Adrenal gland (tissue), 12 donors: ENCODE measurements around the gene MINAR1. TPM values are rescaled to one million over a fixed set of nuclear protein-coding genes. Genes with fewer than 3 reads are reported as not detected.

Experiments
- DNase-seq, 7 donors: peaks; one replicate each; pipeline ENCODE4 v3.0.0-alpha.2; 2019 to 2020
- H3K27ac ChIP-seq, 5 donors: fragments of 200-600 bp; sonication (generic) in 4 of 5; 1 replicate in 3 of 5; 2 replicates in 2 of 5; pipeline versions ENCODE4 v1.5.1 to v1.8.0; 2016 to 2020; ENCODE audit warnings: mild to moderate bottlenecking in 1 of 5
- H3K27me3 ChIP-seq: fragments of 200-600 bp; 2 replicates; pipeline ENCODE4 v1.8.0; 2021
- H3K36me3 ChIP-seq, 2 donors: fragments of 200-600 bp; replicated peaks in 1 of 2; 1 replicate in 1 of 2; 2 replicates in 1 of 2; pipeline versions ENCODE4 v1.5.1 to v1.8.0; 2018 to 2022
- H3K4me1 ChIP-seq, 2 donors: fragments of 200-600 bp; replicated peaks in 1 of 2; 1 replicate in 1 of 2; 2 replicates in 1 of 2; pipeline versions ENCODE4 v1.5.1 to v1.8.0; 2018 to 2021
- H3K4me3 ChIP-seq, 4 donors: fragments of 200-600 bp; sonication (generic) in 3 of 4; one replicate each; pipeline ENCODE4 v1.5.1; 2016 to 2018
- H3K9me3 ChIP-seq, 3 donors: fragments of 200-600 bp; sonication (generic) in 1 of 3; replicated peaks in 1 of 3; 1 replicate in 2 of 3; 2 replicates in 1 of 3; pipeline versions ENCODE4 v1.5.1 to v1.8.0; 2016 to 2021
- CTCF ChIP-seq, 6 experiments: fragments of 450-650 bp in 4 of 6; fragments of 200-600 bp in 2 of 6; sonication (generic) in 1 of 6; IDR thresholded peaks; 1 replicate in 5 of 6; 2 replicates in 1 of 6; pipeline versions ENCODE4 v1.5.1 to v1.8.0; 2016 to 2021; ENCODE audit warnings: antibody characterized with exemption in 6 of 6, mild to moderate bottlenecking in 2 of 6, moderate library complexity in 1 of 6
- POLR2A ChIP-seq, 2 donors: fragments of 450-650 bp; IDR thresholded peaks; one replicate each; pipeline ENCODE4 v1.6.1; 2017; ENCODE audit warnings: antibody characterized with exemption in 2 of 2, mild to moderate bottlenecking in 2 of 2, moderate library complexity in 1 of 2
- WGBS, 4 donors: extraction: QIAGEN DNeasy Blood & Tissue Kit in 2 of 4; methylation state at CpG; one replicate each; pipeline versions ENCODE4 v1.1.5 to v1.1.7; 2013 to 2017; 5-methylcytosine and 5-hydroxymethylcytosine counted together
- intact Hi-C, 2 donors: fragments of 100-400 bp; cut with DNase I; formaldehyde crosslinking; loops; one replicate each; pipeline versions ENCODE4 v1.14.1 to v1.15.0; 2022 to 2023
- polyA plus RNA-seq, 3 donors: library from polyadenylated mRNA; stranded (reverse); fragments of 200-250 nt in 2 of 3; fragments of 350-450 nt in 1 of 3; fragmentation: Illumina TruSeq in 1 of 3; extraction: RNeasy Lipid Tissue Mini Kit (QIAGEN cat#74804) in 1 of 3; gene quantifications; one replicate each; pipeline ENCODE4 v1.2.3, GENCODE V29; 2013 to 2014
- total RNA-seq, 9 donors: library from RNA; depleted of rRNA in 4 of 9; stranded (reverse); fragments of >200 nt in 4 of 9; fragments of 120-200 nt in 1 of 9; fragmentation: NEBNext Ultra II Directional in 1 of 9; extraction: Animal tissue kit (Norgen Biotek cat#: 25700) in 1 of 9; gene quantifications; one replicate each; pipeline versions ENCODE4 v1.1.0 to v1.2.4, GENCODE V29; 2013 to 2023
- donor health status: healthy with polysubstance abuse.
- donor health status: Bipolar disorder and iron deficiency.
- donor health status: DM: yes; HTN: yes; CAD: no.
- donor health status: DM: no; HTN: no; CAD: no.
- donor health status: DM: no; HTN: no; CAD: no.
- donor health status: DM: yes; HTN: yes; CAD: no.

MINAR1 gene
- total and polyA plus RNA-seq, 12 donors: 0.89 to 43.8 (median 19.2) TPM

GRCh38 chr15:79402136-79402535 is 30.0 kb upstream of the MINAR1 start:
- H3K27me3 ChIP-seq: no peaks in the 10 kb centered on the region
- H3K4me3 ChIP-seq: no peak overlapping the region
- WGBS, 4 donors: 81 to 90% (median 84%) methylated on average over 2 of the region's 2 CpGs
- H3K9me3 ChIP-seq: no peaks in the 10 kb centered on the region
- no peak for DNase-seq
- intact Hi-C loops: no loop called here
- no peaks in the 10 kb centered on the region for H3K36me3 ChIP-seq
- no peak overlapping the region for H3K27ac ChIP-seq
- TF ChIP-seq CTCF (IDR thresholded peaks at IDR 0.05): no peak
- TF ChIP-seq POLR2A (IDR thresholded peaks at IDR 0.05): no peak
- H3K4me1 ChIP-seq: no peaks in the 10 kb centered on the region

- TF ChIP-seq CTCF (IDR thresholded peaks at IDR 0.05) (no peak), POLR2A (IDR thresholded peaks at IDR 0.05) (no peak)
- intact Hi-C loops: no loop called here
- WGBS, 4 donors: 93 to 97% (median 94%) methylated on average over 4 of the region's 4 CpGs
Measured at GRCh38 chr15:79403501-79403900, 28.6 kb upstream of the MINAR1 start.

GRCh38 chr15:79406210-79406609 is 25.9 kb upstream of the MINAR1 start:
- no peak overlapping the region for H3K4me3 ChIP-seq
- no peak overlapping the region for H3K27ac ChIP-seq
- no peak for DNase-seq
- no peaks in the 10 kb centered on the region for H3K9me3 ChIP-seq
- no peaks in the 10 kb centered on the region for H3K4me1 ChIP-seq
- H3K36me3 ChIP-seq: no peaks in the 10 kb centered on the region
- intact Hi-C loops: no loop called here
- WGBS, 4 donors: 54 to 87% (median 69%) methylated on average over 3 of the region's 3 CpGs
- H3K27me3 ChIP-seq: no peaks in the 10 kb centered on the region
- TF ChIP-seq CTCF (IDR thresholded peaks at IDR 0.05) (no peak), POLR2A (IDR thresholded peaks at IDR 0.05) (no peak)

More at GRCh38 chr15:79403501-79403900, 28.6 kb upstream of the MINAR1 start:
- Histone ChIP-seq H3K4me3 (no peak overlapping the region), H3K4me1 (no peaks in the 10 kb centered on the region), H3K9me3 (no peaks in the 10 kb centered on the region), H3K36me3 (no peaks in the 10 kb centered on the region), H3K27me3 (no peaks in the 10 kb centered on the region), H3K27ac (no peak overlapping the region)
- no peak for DNase-seq

- TF ChIP-seq POLR2A (IDR thresholded peaks at IDR 0.05) (no peak), CTCF (IDR thresholded peaks at IDR 0.05) (no peak)
- Histone ChIP-seq H3K27me3 (no peaks in the 10 kb centered on the region), H3K4me1 (no peaks in the 10 kb centered on the region), H3K9me3 (no peaks in the 10 kb centered on the region), H3K4me3 (no peak overlapping the region), H3K27ac (no peak overlapping the region), H3K36me3 (no peaks in the 10 kb centered on the region)
- intact Hi-C loops: no loop called here
- no peak for DNase-seq
- WGBS, 4 donors: 65 to 82% (median 71%) methylated on average over 4 to 5 of the region's 5 CpGs
Measured at GRCh38 chr15:79408041-79408440, 24.1 kb upstream of the MINAR1 start.
